Neural cell (in vitro differentiated cells): Measurements from ENCODE around the gene TENT5C. TPM values are rescaled to one million over a fixed set of nuclear protein-coding genes. Genes with fewer than 3 reads are reported as not detected.

Source experiments
- H2AFZ ChIP-seq: fragments of 200-600, 300-800 bp; sonication (generic), shearing (Covaris generic); 2 replicates; pipeline ENCODE4 v1.6.0; 2014; ENCODE audit warnings: low read depth, mild to moderate bottlenecking, antibody characterized with exemption, low read length, moderate library complexity
- H3F3A ChIP-seq: fragments of 200-600 bp; shearing (Covaris generic); 2 replicates; pipeline ENCODE4 v1.6.1; 2016; ENCODE audit warnings: mild to moderate bottlenecking, moderate library complexity, mixed read lengths, antibody characterized with exemption, low read length; ENCODE audit not compliant: insufficient read depth, poor library complexity, severe bottlenecking
- H3K27ac ChIP-seq: fragments of 200-600, 300-800 bp; sonication (generic), shearing (Covaris generic); 2 replicates; pipeline ENCODE4 v1.5.1; 2014; ENCODE audit warnings: mild to moderate bottlenecking, low read length, moderate library complexity
- H3K27me3 ChIP-seq: fragments of 300-800, 200-600 bp; sonication (generic), shearing (Covaris generic); 2 replicates; pipeline ENCODE4 v1.6.0; 2014; ENCODE audit warnings: mild to moderate bottlenecking, low read depth, low read length, moderate library complexity; ENCODE audit not compliant: insufficient read depth
- H3K36me3 ChIP-seq: fragments of 300-800, 200-600 bp; sonication (generic), shearing (Covaris generic); 2 replicates; pipeline ENCODE4 v1.5.1; 2014; ENCODE audit warnings: mild to moderate bottlenecking, antibody characterized with exemption, low read length, moderate library complexity; ENCODE audit not compliant: insufficient read depth
- H3K4me2 ChIP-seq: fragments of 300-800, 200-600 bp; sonication (generic), shearing (Covaris generic); 2 replicates; pipeline ENCODE4 v1.6.0; 2014; ENCODE audit warnings: mild to moderate bottlenecking, low read length
- H3K4me3 ChIP-seq: fragments of 300-800, 200-600 bp; sonication (generic), shearing (Covaris generic); 2 replicates; pipeline ENCODE4 v1.5.1; 2014; ENCODE audit warnings: mild to moderate bottlenecking, low read length, moderate library complexity
- H3K79me2 ChIP-seq: fragments of 200-600 bp; shearing (Covaris generic); replicated peaks from 2 replicates; pipeline ENCODE4 v1.6.0; 2014; ENCODE audit warnings: mild to moderate bottlenecking, low read length, moderate library complexity; ENCODE audit not compliant: insufficient read depth
- H3K9ac ChIP-seq: fragments of 300-800, 200-600 bp; sonication (generic), shearing (Covaris generic); 2 replicates; pipeline ENCODE4 v1.6.1; 2016; ENCODE audit warnings: mild to moderate bottlenecking, low read length, mixed read lengths
- H3K9me2 ChIP-seq: fragments of 200-600 bp; shearing (Covaris generic); 2 replicates; pipeline ENCODE4 v1.6.1; 2016; ENCODE audit warnings: mild to moderate bottlenecking, low read length, mixed read lengths; ENCODE audit not compliant: insufficient read depth
- H3K9me3 ChIP-seq: fragments of 200-600, 300-800 bp; sonication (generic), shearing (Covaris generic); 2 replicates; pipeline ENCODE4 v1.6.1; 2016; ENCODE audit warnings: mild to moderate bottlenecking, mixed run types, low read length, moderate library complexity, mixed read lengths
- H4K20me1 ChIP-seq: fragments of 200-600 bp; shearing (Covaris generic); 2 replicates; pipeline ENCODE4 v1.6.1; 2016; ENCODE audit warnings: mild to moderate bottlenecking, mixed run types; ENCODE audit not compliant: insufficient read depth
- EZH2 ChIP-seq: fragments of 200-600, 300-800 bp; shearing (Covaris generic), sonication (generic); IDR thresholded peaks from 2 replicates; pipeline ENCODE4 v1.6.1; 2014; ENCODE audit warnings: antibody characterized with exemption, low read length, borderline replicate concordance, mild to moderate bottlenecking; ENCODE audit not compliant: insufficient read depth, poor library complexity, severe bottlenecking
- MXI1 ChIP-seq: fragments of 450-650 bp; conservative IDR thresholded peaks from 2 replicates; pipeline ENCODE4 v1.6.1; 2014; ENCODE audit warnings: antibody characterized with exemption, mild to moderate bottlenecking; ENCODE audit not compliant: poor library complexity, severe bottlenecking
- POLR2AphosphoS5 ChIP-seq: IDR thresholded peaks from 2 replicates; pipeline ENCODE4 v1.6.1; 2012
- RAD21 ChIP-seq: fragments of 450-650 bp; conservative IDR thresholded peaks from 2 replicates; pipeline ENCODE4 v1.6.1; 2014; ENCODE audit warnings: antibody characterized with exemption, mild to moderate bottlenecking, moderate library complexity
- SMC3 ChIP-seq: fragments of 450-650 bp; conservative IDR thresholded peaks from 2 replicates; pipeline ENCODE4 v1.6.1; 2014; ENCODE audit warnings: antibody characterized with exemption, mild to moderate bottlenecking, moderate library complexity; ENCODE audit not compliant: poor library complexity
- TAF1 ChIP-seq: IDR thresholded peaks from 2 replicates; pipeline ENCODE4 v1.6.1; 2012; ENCODE audit warnings: low read depth
- polyA plus RNA-seq: library from polyadenylated mRNA; depleted of rRNA; stranded (reverse); fragments of >200 nt; gene quantifications from 2 replicates; pipeline ENCODE4 v1.2.3, GENCODE V29; 2014
- TF ChIP-seq, protein P1 (sequence below): IDR thresholded peaks from 2 replicates; pipeline ENCODE4 v1.6.1; 2012; ENCODE audit warnings: borderline replicate concordance

TENT5C gene
- polyA plus RNA-seq, 1 donor from 2014 or later, result 0.05 TPM

DNA sequence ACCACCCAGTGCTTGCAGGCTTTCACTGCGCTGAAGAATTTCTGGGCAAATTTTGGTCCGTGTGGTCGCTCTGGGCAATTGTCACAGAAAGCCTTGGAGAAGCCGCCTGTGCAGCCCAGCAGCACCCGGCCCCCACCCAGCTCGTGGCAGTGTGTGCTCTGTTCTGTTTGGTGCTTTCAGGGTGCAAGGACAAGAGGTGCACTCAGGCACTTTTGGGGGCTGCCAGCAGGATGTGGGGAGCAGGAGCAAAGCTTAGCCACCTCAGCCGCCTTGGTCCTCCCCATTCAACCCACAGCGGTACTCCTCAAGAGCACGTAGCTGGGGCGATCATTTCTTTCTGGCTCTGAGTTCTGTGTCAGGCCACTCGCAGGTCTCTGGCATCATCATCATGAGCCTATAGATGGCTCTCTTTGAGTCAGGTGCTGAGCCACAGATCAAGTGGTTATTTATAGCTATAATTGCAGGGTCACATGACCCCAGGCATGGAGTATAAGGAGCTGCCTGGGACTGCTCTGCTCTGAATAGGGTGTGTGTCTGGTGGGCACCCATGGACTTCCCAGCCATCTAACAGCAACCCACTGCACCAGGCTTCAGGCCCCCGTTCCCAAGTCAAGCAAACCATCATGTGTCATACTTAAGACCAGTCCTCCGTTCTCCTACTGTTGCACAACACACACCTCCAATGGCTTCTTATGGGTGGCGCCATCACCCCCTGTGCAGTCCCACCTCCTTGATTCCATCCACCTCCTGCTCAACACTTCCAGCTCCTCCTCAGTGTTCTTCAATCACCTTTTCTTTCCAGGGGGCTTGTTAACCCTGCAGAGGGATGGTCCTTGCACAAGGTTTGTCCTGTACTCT is 18.1 kb upstream of the TENT5C start:
- Histone ChIP-seq H4K20me1 (no peaks in the 10 kb centered on the region), H3F3A (no peaks in the 10 kb centered on the region), H3K9ac (no peak overlapping the region), H3K36me3 (no peaks in the 10 kb centered on the region), H3K9me2 (no peaks in the 10 kb centered on the region), H3K27ac (no peak overlapping the region), H3K4me2 (no peak overlapping the region), H3K4me3 (no peak overlapping the region), H3K79me2 (no peaks in the 10 kb centered on the region), H2AFZ (no peak overlapping the region), H3K9me3 (no peaks in the 10 kb centered on the region), H3K27me3 (no peaks in the 10 kb centered on the region)
- TF ChIP-seq POLR2AphosphoS5 (no peak), MXI1 (no peak), EZH2 (no peak), SMC3 (no peak)
- TF ChIP-seq, protein P1, sequence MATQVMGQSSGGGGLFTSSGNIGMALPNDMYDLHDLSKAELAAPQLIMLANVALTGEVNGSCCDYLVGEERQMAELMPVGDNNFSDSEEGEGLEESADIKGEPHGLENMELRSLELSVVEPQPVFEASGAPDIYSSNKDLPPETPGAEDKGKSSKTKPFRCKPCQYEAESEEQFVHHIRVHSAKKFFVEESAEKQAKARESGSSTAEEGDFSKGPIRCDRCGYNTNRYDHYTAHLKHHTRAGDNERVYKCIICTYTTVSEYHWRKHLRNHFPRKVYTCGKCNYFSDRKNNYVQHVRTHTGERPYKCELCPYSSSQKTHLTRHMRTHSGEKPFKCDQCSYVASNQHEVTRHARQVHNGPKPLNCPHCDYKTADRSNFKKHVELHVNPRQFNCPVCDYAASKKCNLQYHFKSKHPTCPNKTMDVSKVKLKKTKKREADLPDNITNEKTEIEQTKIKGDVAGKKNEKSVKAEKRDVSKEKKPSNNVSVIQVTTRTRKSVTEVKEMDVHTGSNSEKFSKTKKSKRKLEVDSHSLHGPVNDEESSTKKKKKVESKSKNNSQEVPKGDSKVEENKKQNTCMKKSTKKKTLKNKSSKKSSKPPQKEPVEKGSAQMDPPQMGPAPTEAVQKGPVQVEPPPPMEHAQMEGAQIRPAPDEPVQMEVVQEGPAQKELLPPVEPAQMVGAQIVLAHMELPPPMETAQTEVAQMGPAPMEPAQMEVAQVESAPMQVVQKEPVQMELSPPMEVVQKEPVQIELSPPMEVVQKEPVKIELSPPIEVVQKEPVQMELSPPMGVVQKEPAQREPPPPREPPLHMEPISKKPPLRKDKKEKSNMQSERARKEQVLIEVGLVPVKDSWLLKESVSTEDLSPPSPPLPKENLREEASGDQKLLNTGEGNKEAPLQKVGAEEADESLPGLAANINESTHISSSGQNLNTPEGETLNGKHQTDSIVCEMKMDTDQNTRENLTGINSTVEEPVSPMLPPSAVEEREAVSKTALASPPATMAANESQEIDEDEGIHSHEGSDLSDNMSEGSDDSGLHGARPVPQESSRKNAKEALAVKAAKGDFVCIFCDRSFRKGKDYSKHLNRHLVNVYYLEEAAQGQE, result no peak

DNA sequence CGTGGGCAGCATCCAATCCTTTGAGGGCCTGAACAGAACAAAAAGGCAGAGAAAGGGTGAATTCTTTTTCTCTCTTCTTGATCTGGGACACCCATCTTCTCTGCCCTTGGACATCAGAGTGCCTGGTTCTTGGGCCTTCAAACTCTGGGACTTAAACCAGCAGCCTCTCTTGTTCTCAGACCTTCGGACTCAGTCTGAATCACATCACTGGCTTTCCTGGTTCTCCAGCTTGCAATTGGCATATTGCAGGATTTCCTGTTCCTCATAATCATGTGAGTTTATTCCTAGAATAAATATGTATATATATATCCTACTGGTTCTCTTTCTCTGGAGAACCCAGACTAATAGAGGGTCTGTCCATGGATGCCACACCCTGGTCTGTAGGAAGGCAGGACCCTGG is 16.3 kb upstream of the TENT5C start:
- H3K4me3 ChIP-seq, result no peak overlapping the region
- H2AFZ ChIP-seq, result no peak overlapping the region
- TF ChIP-seq SMC3, result no peak
- TF ChIP-seq POLR2AphosphoS5, result no peak
- no peak for TF ChIP-seq RAD21
- no peak for TF ChIP-seq TAF1
- TF ChIP-seq, protein P1, result no peak
- no peak for TF ChIP-seq EZH2
- H3K9ac ChIP-seq, result no peak overlapping the region
- no peaks in the 10 kb centered on the region for H3F3A ChIP-seq
- no peaks in the 10 kb centered on the region for H4K20me1 ChIP-seq
- no peaks in the 10 kb centered on the region for H3K9me3 ChIP-seq
- no peak overlapping the region for H3K4me2 ChIP-seq
- no peaks in the 10 kb centered on the region for H3K36me3 ChIP-seq
- H3K9me2 ChIP-seq, result no peaks in the 10 kb centered on the region
- no peaks in the 10 kb centered on the region for H3K27me3 ChIP-seq
- H3K79me2 ChIP-seq, result no peaks in the 10 kb centered on the region
- H3K27ac ChIP-seq, result no peak overlapping the region
